ENCODE data around the gene RASSF6.

DNA sequence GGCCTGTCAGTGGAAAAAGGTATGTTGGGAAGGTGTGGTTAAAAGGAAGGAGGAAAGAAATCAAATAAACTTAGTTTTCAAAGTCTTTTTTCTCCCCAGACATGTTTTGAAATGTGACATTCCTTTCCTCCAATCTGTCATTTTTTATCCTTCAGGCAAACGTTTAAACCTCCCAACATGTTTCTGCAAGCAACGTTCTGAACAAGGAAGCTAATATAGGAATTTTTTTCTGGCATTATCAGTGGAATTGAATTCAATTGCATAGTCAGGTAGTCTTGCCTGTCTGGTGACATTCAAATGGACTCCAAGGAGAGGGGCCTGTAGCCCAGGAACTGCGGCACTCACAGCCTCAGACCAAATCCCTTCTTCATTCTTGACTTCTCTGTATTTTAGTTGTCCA lies 30.0 kb upstream of the RASSF6 start:
- TF ChIP-seq, protein P1, sequence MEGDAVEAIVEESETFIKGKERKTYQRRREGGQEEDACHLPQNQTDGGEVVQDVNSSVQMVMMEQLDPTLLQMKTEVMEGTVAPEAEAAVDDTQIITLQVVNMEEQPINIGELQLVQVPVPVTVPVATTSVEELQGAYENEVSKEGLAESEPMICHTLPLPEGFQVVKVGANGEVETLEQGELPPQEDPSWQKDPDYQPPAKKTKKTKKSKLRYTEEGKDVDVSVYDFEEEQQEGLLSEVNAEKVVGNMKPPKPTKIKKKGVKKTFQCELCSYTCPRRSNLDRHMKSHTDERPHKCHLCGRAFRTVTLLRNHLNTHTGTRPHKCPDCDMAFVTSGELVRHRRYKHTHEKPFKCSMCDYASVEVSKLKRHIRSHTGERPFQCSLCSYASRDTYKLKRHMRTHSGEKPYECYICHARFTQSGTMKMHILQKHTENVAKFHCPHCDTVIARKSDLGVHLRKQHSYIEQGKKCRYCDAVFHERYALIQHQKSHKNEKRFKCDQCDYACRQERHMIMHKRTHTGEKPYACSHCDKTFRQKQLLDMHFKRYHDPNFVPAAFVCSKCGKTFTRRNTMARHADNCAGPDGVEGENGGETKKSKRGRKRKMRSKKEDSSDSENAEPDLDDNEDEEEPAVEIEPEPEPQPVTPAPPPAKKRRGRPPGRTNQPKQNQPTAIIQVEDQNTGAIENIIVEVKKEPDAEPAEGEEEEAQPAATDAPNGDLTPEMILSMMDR (conservative IDR thresholded peaks at IDR 0.05) = no peak
- no peak for TF ChIP-seq EZH2 (IDR thresholded peaks at IDR 0.05; ENCODE audit: low read depth)
